GM18520 (cell line): ENCODE measurements around the gene GSG1.

Source experiments
- ATAC-seq: cut with Tn5 transposase; IDR thresholded peaks from one replicate; pipeline ENCODE4 v1.9.1; 2021; ENCODE audit not compliant: unreplicated experiment

Gene GSG1

GRCh38 chr12:13103391-13104033 lies at the start of gene GSG1:
GSG1 (minus strand) TSS chr12:13103667; CDS start chr12:13103512, 155 bp downstream.
- no peak for ATAC-seq

DNA sequence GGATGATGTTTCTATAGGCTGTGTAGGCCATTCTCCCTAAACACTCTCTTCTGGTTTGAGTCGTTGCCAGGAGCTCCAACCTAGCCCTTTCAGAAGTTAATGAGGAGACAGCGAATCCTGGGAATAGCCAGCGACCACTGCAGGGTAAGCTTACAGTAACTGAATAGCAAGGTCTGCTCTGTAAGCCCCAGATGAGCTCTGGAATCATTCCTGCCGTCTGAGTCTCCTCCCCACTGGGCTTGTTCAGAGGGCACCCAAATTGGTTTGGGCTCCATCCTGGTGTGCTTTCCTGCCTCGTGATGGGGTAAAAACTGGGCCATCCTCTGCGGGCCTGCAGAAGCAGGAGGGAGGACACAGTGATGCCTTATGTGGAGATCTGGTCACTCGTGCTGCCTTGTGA lies 49.7 kb upstream of the GSG1 start:
- ATAC-seq, result no peak

DNA sequence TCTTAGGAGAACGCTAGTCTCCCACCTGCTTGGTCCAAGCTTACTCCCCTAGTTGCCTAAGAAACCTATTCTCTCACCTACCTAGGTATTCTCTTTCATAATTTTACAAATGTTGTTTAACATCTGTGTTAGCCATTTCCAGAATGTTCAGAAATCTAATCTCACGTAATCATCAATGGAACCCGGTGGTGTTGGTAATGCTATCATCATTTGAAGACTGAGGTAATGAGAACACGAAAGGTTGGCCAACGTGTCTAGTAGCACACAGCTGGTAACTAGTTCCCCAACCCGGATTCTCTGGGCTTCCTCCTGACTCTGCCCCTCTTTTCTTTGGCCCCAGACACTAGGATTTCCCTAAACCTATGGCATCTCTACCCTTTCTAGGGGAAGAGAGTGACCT lies 49.3 kb upstream of the GSG1 start:
- ATAC-seq, result no peak

- ATAC-seq, result no peak
Measured at GRCh38 chr12:13152281-13152680, 48.8 kb upstream of the GSG1 start.

DNA sequence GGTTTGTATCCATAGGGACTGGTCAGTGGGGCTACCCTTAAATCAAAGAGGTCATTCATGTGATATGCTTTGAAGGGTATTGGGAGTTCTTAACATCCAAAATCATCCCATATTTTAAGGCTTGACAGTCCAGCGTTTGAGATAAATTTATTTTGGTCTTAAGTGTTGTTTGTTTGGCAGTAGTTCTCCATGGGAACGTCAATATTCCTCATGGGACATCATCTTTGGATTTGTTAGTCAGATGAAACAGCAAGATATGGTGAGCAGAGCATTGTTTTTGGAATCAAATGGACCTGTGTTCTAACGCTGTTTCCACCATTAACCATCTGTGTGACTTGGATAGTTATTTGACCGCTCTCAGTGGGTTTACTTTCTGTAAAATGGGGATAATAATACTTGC lies 45.9 kb upstream of the GSG1 start:
- ATAC-seq, result no peak

DNA sequence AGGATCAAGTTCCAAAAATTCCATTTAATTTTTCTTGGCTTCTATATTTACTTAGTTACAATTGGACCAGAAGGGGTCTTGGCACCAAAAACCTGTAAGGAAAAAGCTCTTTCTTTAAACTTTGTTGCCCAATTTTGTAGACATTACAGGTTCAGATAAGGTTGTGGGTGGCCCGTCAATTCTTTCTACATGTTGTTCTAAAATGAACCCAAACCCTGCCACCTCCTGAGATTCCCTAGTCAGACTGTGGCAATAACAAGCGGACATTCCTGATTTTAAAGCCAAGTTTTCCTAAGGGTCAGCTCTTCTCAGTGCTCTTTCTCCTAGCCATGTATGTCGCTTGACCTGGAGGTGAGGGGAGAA lies 45.0 kb upstream of the GSG1 start:
- no peak for ATAC-seq

DNA sequence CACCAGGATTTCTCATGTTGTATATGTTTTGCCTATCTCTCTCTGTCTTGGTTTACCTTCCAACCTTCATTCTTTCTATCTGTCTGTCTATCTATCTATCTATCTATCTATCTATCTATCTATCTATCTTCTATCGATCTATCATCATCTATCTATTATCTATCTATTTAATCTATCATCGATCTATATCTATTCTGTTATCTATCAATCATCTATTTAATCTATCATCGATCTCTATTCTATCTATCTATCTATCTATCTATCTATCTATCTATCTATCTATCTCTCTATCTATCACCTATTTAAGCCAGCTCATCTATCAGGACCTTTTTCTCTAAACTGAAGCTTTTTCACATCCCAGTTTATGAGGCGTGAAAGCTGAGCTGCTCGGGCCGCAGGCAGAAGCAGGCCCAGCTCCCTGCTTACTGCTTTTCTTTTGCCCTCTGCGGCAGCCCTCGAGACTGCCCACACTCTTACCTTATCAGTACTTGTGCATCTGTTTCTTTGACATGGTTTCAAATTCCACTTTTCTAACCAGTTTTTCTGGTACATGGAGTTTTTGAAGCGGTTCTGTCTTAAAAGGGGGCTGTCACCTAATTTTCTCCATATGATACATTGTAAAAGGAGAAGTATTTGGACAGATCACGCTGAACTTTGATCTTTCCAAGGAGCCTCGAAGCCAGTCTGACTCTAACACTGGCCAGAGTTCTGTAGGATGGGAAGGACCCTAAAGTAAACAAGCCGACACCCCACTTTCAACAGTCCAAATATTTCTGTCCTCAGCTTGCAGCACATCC lies 44.4 kb upstream of the GSG1 start:
- no peak for ATAC-seq

DNA sequence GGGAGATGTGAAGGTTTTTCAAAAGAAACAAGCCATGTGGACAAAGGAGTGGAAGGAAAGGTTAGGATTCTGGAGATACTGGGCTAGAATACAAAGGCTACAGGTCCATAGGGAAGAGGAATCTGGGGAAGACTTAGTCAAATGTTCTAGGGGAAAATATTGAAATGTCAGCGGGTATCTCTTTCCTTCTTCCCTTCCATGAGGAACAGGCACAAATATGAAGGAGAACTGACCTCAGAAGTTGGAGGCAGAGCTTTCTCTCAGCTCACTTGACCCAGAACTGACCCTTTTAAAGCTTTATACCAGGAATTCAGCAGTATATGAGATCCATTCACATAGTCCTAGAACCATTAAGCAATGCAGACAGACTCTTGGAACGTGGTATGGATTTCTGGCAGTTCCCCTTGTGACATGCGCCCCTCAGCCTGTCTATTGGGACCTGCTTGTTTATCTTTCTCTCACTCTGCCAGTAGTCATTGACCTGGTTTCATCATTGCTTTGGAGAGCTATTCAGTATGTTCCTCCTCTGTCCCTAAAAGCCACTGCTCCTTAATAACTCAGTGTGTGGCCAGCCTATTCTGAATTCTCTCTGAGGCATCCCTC lies 43.0 kb upstream of the GSG1 start:
- ATAC-seq, result no peak

- ATAC-seq, result no peak
Measured at GRCh38 chr12:13144266-13144828, 40.9 kb upstream of the GSG1 start.

DNA sequence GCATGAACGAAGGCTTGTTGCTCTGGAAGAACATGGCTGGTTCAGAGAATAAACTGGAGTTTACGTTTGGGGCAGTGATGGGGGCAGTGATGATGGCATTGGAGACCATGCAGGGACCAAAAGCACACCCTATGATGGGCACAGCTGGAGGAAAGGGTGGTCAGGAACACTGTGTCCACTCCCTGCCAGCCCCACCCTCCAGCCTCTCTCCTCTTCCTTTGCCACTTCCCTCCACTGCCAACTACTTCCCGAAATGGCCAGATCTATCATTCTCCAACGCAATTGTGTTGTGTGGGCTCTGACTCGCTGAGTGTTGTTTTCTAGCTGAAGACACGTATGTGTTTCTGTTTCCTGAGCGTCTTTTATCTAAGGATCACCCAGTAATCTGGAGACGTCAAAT lies 39.3 kb upstream of the GSG1 start:
- ATAC-seq, result no peak

DNA sequence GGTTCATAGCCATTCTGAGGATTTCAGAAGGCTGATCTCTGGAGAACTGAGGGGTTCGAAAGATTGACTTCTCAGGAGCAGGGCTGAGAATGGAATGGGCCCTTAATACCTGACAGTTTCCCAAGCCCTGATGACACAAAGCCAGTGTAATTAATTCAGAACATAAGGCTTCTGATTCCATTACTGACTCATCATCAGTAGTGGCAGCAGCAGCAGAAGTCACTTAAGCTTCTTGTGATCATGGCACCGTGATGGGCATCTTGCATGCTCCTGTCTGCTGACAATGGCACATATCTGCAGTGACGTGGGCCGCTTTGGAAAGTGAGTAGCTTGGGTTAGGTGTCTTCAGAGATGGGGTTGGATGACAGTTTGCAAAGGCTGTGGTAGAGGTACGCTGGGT lies 38.2 kb upstream of the GSG1 start:
- no peak for ATAC-seq

DNA sequence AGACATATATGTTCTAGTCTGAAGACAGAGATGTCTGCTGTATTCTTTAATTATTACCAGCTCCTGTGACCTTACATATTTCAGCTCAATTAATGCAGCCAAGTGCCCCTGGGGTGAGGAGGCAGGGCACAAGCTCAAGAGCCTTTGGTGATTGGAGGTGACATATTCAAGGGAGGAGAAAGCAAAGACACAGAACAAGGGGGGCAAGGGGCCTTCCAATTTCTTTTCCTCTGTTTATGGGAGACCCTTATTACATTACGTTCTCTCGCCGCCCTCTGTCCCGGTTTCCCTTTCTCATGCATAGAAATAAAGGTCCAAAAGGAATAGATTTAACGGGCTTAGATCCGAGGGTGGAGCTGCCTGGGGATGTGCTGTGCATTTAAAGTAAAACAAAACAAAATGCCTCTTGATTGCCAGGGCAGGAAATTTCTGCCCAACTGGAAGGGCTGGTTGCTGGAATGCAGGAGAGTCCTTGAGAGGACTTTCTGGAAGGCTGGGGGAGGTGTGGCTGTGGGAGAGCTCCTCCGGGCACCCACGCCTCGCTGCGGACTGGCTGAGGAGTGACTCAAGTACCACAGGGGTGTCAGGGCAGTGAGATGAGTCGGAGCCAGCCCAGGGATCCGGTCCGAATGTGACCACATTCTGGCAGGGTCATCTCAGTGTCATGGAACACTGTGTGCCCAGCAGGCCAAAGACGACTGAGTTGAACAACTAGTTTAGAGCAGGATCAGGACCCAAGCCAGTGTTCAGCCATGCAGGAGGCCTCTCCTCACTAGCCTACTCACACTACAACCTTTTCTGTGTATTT lies 32.1 kb upstream of the GSG1 start:
- ATAC-seq, result no peak

DNA sequence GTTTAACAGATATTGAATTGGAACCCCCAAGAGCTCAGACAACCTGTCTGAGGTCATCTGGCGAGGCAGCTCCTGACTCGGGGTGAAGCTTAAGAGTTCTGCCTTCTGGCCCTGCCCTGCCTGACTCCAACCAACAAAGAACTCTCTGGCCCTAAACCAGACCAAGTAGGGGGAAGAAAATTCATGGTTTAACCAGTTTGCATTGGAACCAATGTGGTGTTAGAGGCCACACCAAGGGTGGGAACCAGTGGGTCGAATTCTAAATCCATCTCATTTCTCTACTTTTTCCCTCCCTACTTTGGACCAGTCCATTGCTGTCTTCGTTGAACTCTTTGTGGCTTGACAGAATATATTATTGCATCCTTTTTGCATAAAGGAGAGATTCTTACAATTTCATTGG lies 30.4 kb upstream of the GSG1 start:
- ATAC-seq, result no peak

DNA sequence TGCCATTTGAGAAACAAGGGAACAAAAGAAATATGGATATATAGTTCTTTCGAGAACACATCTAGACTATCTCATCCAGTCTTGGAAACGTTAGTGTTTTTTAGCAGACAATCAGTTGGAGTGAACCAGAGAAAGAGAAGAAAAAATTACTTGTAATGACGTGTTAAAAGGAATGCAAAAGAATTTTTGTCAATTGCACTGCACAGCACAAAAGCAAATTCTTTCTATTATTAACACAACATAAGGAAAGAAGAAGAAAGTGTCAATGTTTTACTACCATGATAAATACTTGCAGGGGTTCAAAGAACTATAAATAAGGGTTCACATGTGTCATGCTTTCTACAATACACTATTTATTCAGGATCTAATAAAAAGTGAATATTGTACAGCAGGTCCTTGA lies 27.5 kb upstream of the GSG1 start:
- no peak for ATAC-seq

- ATAC-seq, result no peak
Measured at GRCh38 chr12:13128291-13128965, 25.0 kb upstream of the GSG1 start.

DNA sequence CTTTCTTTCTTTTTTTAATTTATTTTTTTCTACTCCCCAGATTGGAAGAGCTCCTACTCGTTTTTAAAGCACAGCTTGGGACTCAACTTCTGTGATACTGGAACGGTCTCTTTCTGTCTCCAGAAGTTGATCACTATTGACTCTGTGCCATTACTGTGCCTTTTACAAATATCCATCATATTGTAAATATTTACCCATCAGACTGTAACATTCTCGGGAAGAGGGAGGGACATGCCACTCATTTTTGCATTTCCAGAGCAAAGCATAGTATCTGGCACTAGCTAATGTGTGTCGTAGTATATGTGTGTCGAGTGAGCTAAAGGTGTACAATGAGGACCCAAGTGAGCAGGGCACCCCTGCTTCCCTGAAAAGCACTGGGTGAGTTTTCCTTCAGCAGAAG lies 24.0 kb upstream of the GSG1 start:
- no peak for ATAC-seq

DNA sequence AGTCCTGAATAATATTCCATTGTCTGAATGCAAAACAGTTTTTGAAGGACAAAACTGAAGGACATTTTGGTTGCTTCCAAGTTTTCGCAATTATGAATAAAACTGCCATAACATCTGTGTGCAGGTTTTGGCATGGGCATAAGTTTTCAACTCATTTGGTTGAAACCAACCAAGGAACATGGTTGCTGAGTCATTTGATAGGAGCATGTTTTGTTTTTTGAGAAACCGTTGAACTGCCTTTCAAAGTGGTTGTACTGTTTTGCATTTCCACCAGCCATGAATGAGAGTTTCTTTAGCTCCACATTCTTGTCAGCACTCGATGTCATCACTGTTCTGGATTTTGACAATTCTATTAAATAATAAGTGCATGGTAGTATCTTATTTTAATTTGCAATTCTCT lies 23.0 kb upstream of the GSG1 start:
- ATAC-seq, result no peak

- no peak for ATAC-seq
Measured at GRCh38 chr12:13125996-13126395, 22.5 kb upstream of the GSG1 start.

GRCh38 chr12:13124656-13125505 lies 21.4 kb upstream of the GSG1 start:
- no peak for ATAC-seq

- ATAC-seq, result no peak
Measured at GRCh38 chr12:13121568-13121967, 18.1 kb upstream of the GSG1 start.
